K562 (cell line): ENCODE data around the gene ARL3. TPM values are rescaled to one million over a fixed set of nuclear protein-coding genes. Genes with fewer than 3 reads are reported as not detected.

ENCODE experiments used
- ATF6 ChIP-seq: sonication (generic); formaldehyde crosslinking; IDR thresholded peaks from 2 replicates; pipeline ENCODE4 v1.4.0; 2020; ENCODE audit warnings: mild to moderate bottlenecking, missing genetic modification reagents
- ETV6 ChIP-seq, 3 experiments: fragments of 150-350 bp in 1 of 3; sonication (generic) in 1 of 3; formaldehyde crosslinking in 1 of 3; IDR thresholded peaks; 2 replicates each; pipeline versions ENCODE4 v1.6.1 to v1.8.0; 2014 to 2022; ENCODE audit warnings: borderline replicate concordance in 2 of 3, low read depth in 2 of 3, antibody characterized with exemption in 1 of 3, low read length in 1 of 3, mild to moderate bottlenecking in 1 of 3, missing genetic modification reagents in 1 of 3
- EZH2 ChIP-seq: IDR thresholded peaks from 2 replicates; pipeline ENCODE4 v1.6.1; 2012; ENCODE audit warnings: low read depth, mild to moderate bottlenecking, inconsistent platforms, low read length, borderline replicate concordance
- GATAD2B ChIP-seq: fragments of 450-650 bp; IDR thresholded peaks from 2 replicates; pipeline ENCODE4 v1.6.1; 2017; ENCODE audit warnings: mild to moderate bottlenecking, borderline replicate concordance
- NR0B1 ChIP-seq: fragments of 450-650 bp; IDR thresholded peaks from one replicate; pipeline ENCODE4 v1.6.1; 2018; ENCODE audit warnings: mild to moderate bottlenecking, moderate library complexity; ENCODE audit not compliant: partially characterized antibody
- SIRT6 ChIP-seq: IDR thresholded peaks from one replicate; pipeline ENCODE4 v1.6.1; 2012; ENCODE audit warnings: low read depth, mild to moderate bottlenecking, control low read depth, inconsistent platforms, low read length, moderate library complexity
- SMARCB1 ChIP-seq: IDR thresholded peaks from 2 replicates; pipeline ENCODE4 v1.6.1; 2011; ENCODE audit warnings: improper control_type of control experiment, low read depth; ENCODE audit not compliant: insufficient read length
- SMARCE1 ChIP-seq: fragments of 450-650 bp; IDR thresholded peaks from 2 replicates; pipeline ENCODE4 v1.7.1; 2016; ENCODE audit warnings: mild to moderate bottlenecking
- TAF7 ChIP-seq: fragments of 450-650 bp; IDR thresholded peaks from 2 replicates; pipeline ENCODE4 v1.6.1; 2016; ENCODE audit warnings: missing genetic modification characterization, missing compliant biosample characterization
- TAL1 ChIP-seq: fragments of 450-650 bp; IDR thresholded peaks from 2 replicates; pipeline ENCODE4 v1.6.1; 2016; ENCODE audit warnings: mild to moderate bottlenecking
- ZNF124 ChIP-seq: sonication (generic); formaldehyde crosslinking; IDR thresholded peaks from 2 replicates; pipeline ENCODE4 v1.8.1; 2022; ENCODE audit warnings: missing genetic modification reagents
- ZNF197 ChIP-seq: fragments of 200-800 bp; sonication (Bioruptor generic); IDR thresholded peaks from 2 replicates; pipeline ENCODE4 v1.6.1; 2016; ENCODE audit warnings: low read depth, missing genetic modification characterization, missing compliant biosample characterization
- ZNF785 ChIP-seq: fragments of 250-450 bp; sonication (Bioruptor Pico); IDR thresholded peaks from 2 replicates; pipeline ENCODE4 v1.4.0; 2020; ENCODE audit warnings: mild to moderate bottlenecking
- polyA plus RNA-seq, 8 experiments: library from polyadenylated mRNA; depleted of rRNA in 4 of 8; stranded (reverse) in 5 of 8; unstranded in 3 of 8; fragments of >200 nt; fragmentation: Nextera tagmentation in 2 of 8; fragmentation: Illumina TruSeq in 1 of 8; extraction: Ambion mirVana in 2 of 8; extraction: Trizol in 1 of 8; gene quantifications; 2 replicates each; pipeline versions ENCODE4 v1.2.1 to v1.2.3, GENCODE V29; 2011 to 2014; ENCODE audit warnings: inconsistent platforms in 1 of 8, missing spikeins in 1 of 8
- total RNA-seq, 7 experiments: library from RNA; depleted of rRNA in 6 of 7; stranded (reverse); fragments of >200 nt in 6 of 7; fragmentation: Illumina TruSeq in 2 of 7; extraction: Trizol in 2 of 7; gene quantifications; 2 replicates each; pipeline versions ENCODE4 v1.2.1 to v1.2.3, GENCODE V29; 2011 to 2021; ENCODE audit warnings: low replicate concordance in 1 of 7
- TF ChIP-seq, protein P1 (sequence below): fragments of 200-400 bp; formaldehyde crosslinking; IDR thresholded peaks from 2 replicates; pipeline ENCODE4 v1.6.1; 2017; ENCODE audit warnings: mild to moderate bottlenecking, low read depth, low read length, moderate library complexity
- TF ChIP-seq, protein P2 (sequence below): fragments of 250-450 bp; sonication (Bioruptor Pico); IDR thresholded peaks from 2 replicates; pipeline ENCODE4 v1.6.1; 2021; ENCODE audit warnings: mild to moderate bottlenecking
- TF ChIP-seq, protein P3 (sequence below): sonication (generic); IDR thresholded peaks from 2 replicates; pipeline ENCODE4 v1.6.1; 2016
- TF ChIP-seq, protein P4 (sequence below): sonication (generic); formaldehyde crosslinking; IDR thresholded peaks from 2 replicates; pipeline ENCODE4 v1.8.0; 2023; ENCODE audit warnings: mild to moderate bottlenecking, missing genetic modification reagents
- TF ChIP-seq, protein P5 (sequence below): sonication (generic); formaldehyde crosslinking; IDR thresholded peaks from 2 replicates; pipeline ENCODE4 v1.5.0; 2020; ENCODE audit warnings: missing genetic modification reagents

ARL3 gene
- total and polyA plus RNA-seq, 9 of the 15 experiments (the other 6 are each of a cell fraction or from before 2014, with no cell fraction given), result 2.9 to 8.9 (median 4.8) TPM

DNA sequence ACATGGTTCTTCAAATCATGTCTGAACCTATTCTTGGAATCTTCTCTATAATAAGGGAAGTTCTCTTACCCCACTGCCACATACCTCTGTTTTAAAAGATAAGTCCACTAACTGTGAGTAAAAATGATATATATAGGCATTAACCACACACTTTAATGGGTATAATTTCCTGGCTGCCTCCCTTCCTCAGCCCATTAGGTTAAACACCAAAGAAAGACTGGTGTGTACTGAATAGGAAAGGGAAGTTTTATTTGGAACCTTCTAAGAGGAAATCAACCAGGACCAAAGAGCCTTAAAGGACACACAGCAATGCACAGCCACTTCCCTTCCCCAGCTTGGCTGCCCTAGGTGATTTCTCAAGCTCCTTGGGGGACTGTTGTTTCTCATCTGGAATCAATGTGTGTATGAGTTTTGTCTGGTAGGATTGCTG lies 24.5 kb upstream of the ARL3 start (continued):
- TF ChIP-seq ETV6 (IDR thresholded peaks at IDR 0.05; ENCODE audit: borderline replicate concordance in 1 of 2, low read depth in 2 of 2, low read length in 1 of 2), result peak in 1 of 2 experiments; percentile 84; a peak in 2 of 4 replicates
- no peak for TF ChIP-seq ETV6 (CRISPR knock-in tag; IDR thresholded peaks at IDR 0.05; ENCODE audit: borderline replicate concordance)
- TF ChIP-seq SIRT6, result no peak
- no peak for TF ChIP-seq EZH2
- TF ChIP-seq ZNF785 (CRISPR knock-in tag), result no peak
- TF ChIP-seq ZNF197 (CRISPR knock-in tag), result no peak
- TF ChIP-seq, protein P1, sequence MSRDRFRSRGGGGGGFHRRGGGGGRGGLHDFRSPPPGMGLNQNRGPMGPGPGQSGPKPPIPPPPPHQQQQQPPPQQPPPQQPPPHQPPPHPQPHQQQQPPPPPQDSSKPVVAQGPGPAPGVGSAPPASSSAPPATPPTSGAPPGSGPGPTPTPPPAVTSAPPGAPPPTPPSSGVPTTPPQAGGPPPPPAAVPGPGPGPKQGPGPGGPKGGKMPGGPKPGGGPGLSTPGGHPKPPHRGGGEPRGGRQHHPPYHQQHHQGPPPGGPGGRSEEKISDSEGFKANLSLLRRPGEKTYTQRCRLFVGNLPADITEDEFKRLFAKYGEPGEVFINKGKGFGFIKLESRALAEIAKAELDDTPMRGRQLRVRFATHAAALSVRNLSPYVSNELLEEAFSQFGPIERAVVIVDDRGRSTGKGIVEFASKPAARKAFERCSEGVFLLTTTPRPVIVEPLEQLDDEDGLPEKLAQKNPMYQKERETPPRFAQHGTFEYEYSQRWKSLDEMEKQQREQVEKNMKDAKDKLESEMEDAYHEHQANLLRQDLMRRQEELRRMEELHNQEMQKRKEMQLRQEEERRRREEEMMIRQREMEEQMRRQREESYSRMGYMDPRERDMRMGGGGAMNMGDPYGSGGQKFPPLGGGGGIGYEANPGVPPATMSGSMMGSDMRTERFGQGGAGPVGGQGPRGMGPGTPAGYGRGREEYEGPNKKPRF, result no peak
- TF ChIP-seq, protein P2, sequence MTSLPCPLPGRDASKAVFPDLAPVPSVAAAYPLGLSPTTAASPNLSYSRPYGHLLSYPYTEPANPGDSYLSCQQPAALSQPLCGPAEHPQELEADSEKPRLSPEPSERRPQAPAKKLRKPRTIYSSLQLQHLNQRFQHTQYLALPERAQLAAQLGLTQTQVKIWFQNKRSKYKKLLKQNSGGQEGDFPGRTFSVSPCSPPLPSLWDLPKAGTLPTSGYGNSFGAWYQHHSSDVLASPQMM, result no peak
- peak; percentile 24; the same call in 1 of the 2 replicates for TF ChIP-seq TAL1
- peak; percentile 37; the same call in 1 of the 2 replicates for TF ChIP-seq SMARCE1
- no peak for TF ChIP-seq SMARCB1
- TF ChIP-seq, protein P3, sequence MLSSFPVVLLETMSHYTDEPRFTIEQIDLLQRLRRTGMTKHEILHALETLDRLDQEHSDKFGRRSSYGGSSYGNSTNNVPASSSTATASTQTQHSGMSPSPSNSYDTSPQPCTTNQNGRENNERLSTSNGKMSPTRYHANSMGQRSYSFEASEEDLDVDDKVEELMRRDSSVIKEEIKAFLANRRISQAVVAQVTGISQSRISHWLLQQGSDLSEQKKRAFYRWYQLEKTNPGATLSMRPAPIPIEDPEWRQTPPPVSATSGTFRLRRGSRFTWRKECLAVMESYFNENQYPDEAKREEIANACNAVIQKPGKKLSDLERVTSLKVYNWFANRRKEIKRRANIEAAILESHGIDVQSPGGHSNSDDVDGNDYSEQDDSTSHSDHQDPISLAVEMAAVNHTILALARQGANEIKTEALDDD, result peak; percentile 53
- TF ChIP-seq NR0B1, result no peak
- TF ChIP-seq ZNF124 (CRISPR knock-in tag), result no peak
- TF ChIP-seq GATAD2B, result no peak
- TF ChIP-seq ATF6 (CRISPR knock-in tag), result no peak
- TF ChIP-seq TAF7 (tag), result no peak
- TF ChIP-seq, protein P4, sequence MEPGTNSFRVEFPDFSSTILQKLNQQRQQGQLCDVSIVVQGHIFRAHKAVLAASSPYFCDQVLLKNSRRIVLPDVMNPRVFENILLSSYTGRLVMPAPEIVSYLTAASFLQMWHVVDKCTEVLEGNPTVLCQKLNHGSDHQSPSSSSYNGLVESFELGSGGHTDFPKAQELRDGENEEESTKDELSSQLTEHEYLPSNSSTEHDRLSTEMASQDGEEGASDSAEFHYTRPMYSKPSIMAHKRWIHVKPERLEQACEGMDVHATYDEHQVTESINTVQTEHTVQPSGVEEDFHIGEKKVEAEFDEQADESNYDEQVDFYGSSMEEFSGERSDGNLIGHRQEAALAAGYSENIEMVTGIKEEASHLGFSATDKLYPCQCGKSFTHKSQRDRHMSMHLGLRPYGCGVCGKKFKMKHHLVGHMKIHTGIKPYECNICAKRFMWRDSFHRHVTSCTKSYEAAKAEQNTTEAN (CRISPR knock-in tag), result no peak
- TF ChIP-seq, protein P5, sequence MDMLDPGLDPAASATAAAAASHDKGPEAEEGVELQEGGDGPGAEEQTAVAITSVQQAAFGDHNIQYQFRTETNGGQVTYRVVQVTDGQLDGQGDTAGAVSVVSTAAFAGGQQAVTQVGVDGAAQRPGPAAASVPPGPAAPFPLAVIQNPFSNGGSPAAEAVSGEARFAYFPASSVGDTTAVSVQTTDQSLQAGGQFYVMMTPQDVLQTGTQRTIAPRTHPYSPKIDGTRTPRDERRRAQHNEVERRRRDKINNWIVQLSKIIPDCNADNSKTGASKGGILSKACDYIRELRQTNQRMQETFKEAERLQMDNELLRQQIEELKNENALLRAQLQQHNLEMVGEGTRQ, result no peak
- TF ChIP-seq, all 486 proteins: peak for 14
